B cell (primary cell): ENCODE data around the gene ESD. TPM values are rescaled to one million over a fixed set of nuclear protein-coding genes. Genes with fewer than 3 reads are reported as not detected.

Experiments
- ATAC-seq: fragments of 200-7000 bp; cut with Tn5 transposase; one replicate; pipeline ENCODE4 v1.10.0; 2021; ENCODE audit warnings: low read depth, mild to moderate bottlenecking, moderate number of reproducible peaks, moderate library complexity
- CTCF ChIA-PET: fragments of 350-600 bp; sonication (Branson Sonifier 250); formaldehyde crosslinking; loops from one replicate; lab custom pipeline; 2021; ENCODE audit warnings: antibody characterized with exemption, inconsistent platforms; lab: Charles Lee
- POLR2A ChIA-PET: fragments of 350-600 bp; sonication (Branson Sonifier 250); formaldehyde crosslinking; loops from one replicate; lab custom pipeline; 2021; ENCODE audit warnings: antibody characterized with exemption; lab: Charles Lee
- DNase-seq: peaks from one replicate; pipeline ENCODE4 v3.0.0; 2013
- H2AFZ ChIP-seq: 2 replicates; pipeline ENCODE4 v1.6.1; 2012; ENCODE audit warnings: mild to moderate bottlenecking, low read depth, low read length; ENCODE audit not compliant: insufficient read depth, poor library complexity, severe bottlenecking
- H3K27ac ChIP-seq, 2 donors: 1 replicate in 1 of 2; 2 replicates in 1 of 2; pipeline ENCODE4 v1.5.1; 2012 to 2013; ENCODE audit warnings: low read length in 2 of 2, mild to moderate bottlenecking in 2 of 2, moderate library complexity in 1 of 2
- H3K27me3 ChIP-seq, 4 experiments: fragments of 200-600 bp in 1 of 4; sonication (generic) in 1 of 4; replicated peaks in 1 of 4; 1 replicate in 2 of 4; 2 replicates in 2 of 4; pipeline versions ENCODE4 v1.6.1 to v1.7.0; 2013 to 2016; ENCODE audit warnings: low read length in 3 of 4, mild to moderate bottlenecking in 2 of 4, mixed read lengths in 1 of 4, moderate library complexity in 1 of 4; ENCODE audit not compliant: insufficient read depth in 4 of 4, control insufficient read depth in 3 of 4; ENCODE audit errors: control extremely low read depth in 1 of 4
- H3K36me3 ChIP-seq, 2 experiments: replicated peaks in 1 of 2; 1 replicate in 1 of 2; 2 replicates in 1 of 2; pipeline versions ENCODE4 v1.6.1 to v1.7.1; 2013; ENCODE audit warnings: low read length in 1 of 2; ENCODE audit not compliant: insufficient read depth in 2 of 2, control insufficient read depth in 1 of 2; ENCODE audit errors: control extremely low read depth in 1 of 2, extremely low read depth in 1 of 2
- H3K4me1 ChIP-seq, 2 donors: fragments of 200-600 bp in 1 of 2; sonication (generic) in 1 of 2; 1 replicate in 1 of 2; 2 replicates in 1 of 2; pipeline versions ENCODE4 v1.5.1 to v1.6.1; 2013 to 2017; ENCODE audit warnings: low read length in 2 of 2; ENCODE audit not compliant: control insufficient read depth in 2 of 2, insufficient read depth in 2 of 2
- H3K4me2 ChIP-seq: replicated peaks from 2 replicates; pipeline ENCODE3; 2012; ENCODE audit warnings: mild to moderate bottlenecking, low read depth, low read length; ENCODE audit not compliant: poor library complexity, severe bottlenecking
- H3K4me3 ChIP-seq, 5 experiments: fragments of 200-600 bp in 1 of 5; sonication (generic) in 1 of 5; 1 replicate in 3 of 5; 2 replicates in 2 of 5; pipeline versions ENCODE4 v1.5.1 to v1.7.0; 2011 to 2016; ENCODE audit warnings: low read length in 4 of 5, mild to moderate bottlenecking in 4 of 5, low read depth in 2 of 5, control low read depth in 1 of 5, moderate library complexity in 1 of 5; ENCODE audit not compliant: insufficient read depth in 1 of 5; ENCODE audit errors: control extremely low read depth in 1 of 5, extremely low read depth in 1 of 5
- H3K79me2 ChIP-seq: fragments of 200-600 bp; sonication (generic); one replicate; pipeline ENCODE4 v1.6.0; 2016; ENCODE audit warnings: low read length; ENCODE audit not compliant: control insufficient read depth, insufficient read depth
- H3K9ac ChIP-seq: fragments of 200-600 bp; sonication (generic); 2 replicates; pipeline ENCODE4 v1.6.1; 2017; ENCODE audit warnings: mild to moderate bottlenecking, low read length, moderate library complexity
- H3K9me3 ChIP-seq, 3 donors: one replicate each; pipeline versions ENCODE4 v1.6.1 to v1.7.1; 2013; ENCODE audit warnings: low read length in 2 of 3; ENCODE audit not compliant: control insufficient read depth in 2 of 3, insufficient read depth in 1 of 3; ENCODE audit errors: control extremely low read depth in 1 of 3
- H4K20me1 ChIP-seq: 2 replicates; pipeline ENCODE4 v1.6.0; 2012; ENCODE audit warnings: mild to moderate bottlenecking, low read length; ENCODE audit not compliant: insufficient read depth, control insufficient read depth, poor library complexity, severe bottlenecking
- H3K27ac Mint-ChIP-seq: one replicate; pipeline ENCODE4 v1.8.0; 2021; ENCODE audit warnings: mixed read lengths
- H3K27me3 Mint-ChIP-seq: one replicate; pipeline ENCODE4 v1.8.0; 2021; ENCODE audit warnings: mixed read lengths
- H3K4me1 Mint-ChIP-seq: one replicate; pipeline ENCODE4 v1.8.0; 2021; ENCODE audit warnings: mixed read lengths
- H3K4me3 Mint-ChIP-seq: one replicate; pipeline ENCODE4 v1.8.0; 2021; ENCODE audit warnings: mixed read lengths
- H3K9me3 Mint-ChIP-seq: one replicate; pipeline ENCODE4 v1.8.0; 2022; ENCODE audit warnings: mixed read lengths; ENCODE audit not compliant: insufficient read depth
- CTCF ChIP-seq: fragments of 200-600 bp; IDR thresholded peaks from one replicate; pipeline ENCODE4 v1.8.0; 2022; ENCODE audit warnings: antibody characterized with exemption, mild to moderate bottlenecking
- EZH2 ChIP-seq: IDR thresholded peaks from 2 replicates; pipeline ENCODE4 v1.6.1; 2012; ENCODE audit warnings: borderline replicate concordance, low read depth, mild to moderate bottlenecking, moderate library complexity, low read length; ENCODE audit not compliant: insufficient read depth, poor library complexity, severe bottlenecking
- WGBS: methylation state at CpG from one replicate; pipeline ENCODE4 v1.1.5; 2013; ENCODE audit warnings: missing lambda C conversion rate; ENCODE audit not compliant: insufficient coverage; 5-methylcytosine and 5-hydroxymethylcytosine counted together
- intact Hi-C: fragments of 100-400 bp; cut with micrococcal nuclease; formaldehyde crosslinking; loops from one replicate; pipeline ENCODE4 v1.10.0; 2022
- polyA plus RNA-seq: library from polyadenylated mRNA; depleted of rRNA; stranded (reverse); fragments of >200 nt; gene quantifications from 2 replicates; pipeline ENCODE4 v1.2.3, GENCODE V29; 2012
- total RNA-seq, 2 donors: library from RNA; stranded (reverse); fragments of 120-200 nt in 1 of 2; gene quantifications; 1 replicate in 1 of 2; 2 replicates in 1 of 2; pipeline versions ENCODE4 v1.2.3 to v1.2.4, GENCODE V29; 2013 to 2022

The ESD gene
- total and polyA plus RNA-seq, 2 donors (not counting 1 experiment from before 2014, with no cell fraction given) = 29.9 to 52.9 TPM

GRCh38 chr13:46745706-46746105, 51.3 kb downstream of the ESD start:
- no peak overlapping the region for H3K4me3 ChIP-seq
- TF ChIP-seq CTCF = no peak
- TF ChIP-seq EZH2 = no peak
- H3K9ac ChIP-seq = no peak overlapping the region
- peaks cover 1% of the 10 kb centered on the region for H3K4me1 Mint-ChIP-seq
- H3K79me2 ChIP-seq = no peaks in the 10 kb centered on the region
- no peak overlapping the region for H3K27ac Mint-ChIP-seq
- ChIA-PET POLR2A (no interaction called here), CTCF (interaction anchor here (1.5 kb wide), 1 partner anchor 25 kb away, joined by 4 read pairs; no protein-coding TSS in a partner anchor)
- no peak overlapping the region for H3K27ac ChIP-seq
- no peaks in the 10 kb centered on the region for H3K27me3 ChIP-seq
- H3K27me3 Mint-ChIP-seq = no peaks in the 10 kb centered on the region
- no peaks in the 10 kb centered on the region for H4K20me1 ChIP-seq
- 7% methylated on average over 1 of the region's 4 CpGs for WGBS
- H3K4me1 ChIP-seq = no peaks in the 10 kb centered on the region
- H2AFZ ChIP-seq = no peak overlapping the region
- H3K9me3 ChIP-seq = no peaks in the 10 kb centered on the region
- intact Hi-C loops = no loop called here
- no peak for ATAC-seq
- H3K4me2 ChIP-seq = no peak overlapping the region
- H3K36me3 ChIP-seq = peaks cover 0 to 63% of the 10 kb centered on the region in 2 experiments
- no peak for DNase-seq
- H3K9me3 Mint-ChIP-seq = no peaks in the 10 kb centered on the region
- no peak overlapping the region for H3K4me3 Mint-ChIP-seq

- no peak overlapping the region for H3K4me2 ChIP-seq
- no peak overlapping the region for H3K4me3 ChIP-seq
- peaks cover 0 to 63% of the 10 kb centered on the region in 2 experiments for H3K36me3 ChIP-seq
- intact Hi-C loops = no loop called here
- Mint-ChIP-seq H3K4me3 (no peak overlapping the region), H3K9me3 (no peaks in the 10 kb centered on the region), H3K27me3 (no peaks in the 10 kb centered on the region), H3K27ac (no peak overlapping the region), H3K4me1 (no peaks in the 10 kb centered on the region)
- ChIA-PET POLR2A (no interaction called here), CTCF (interaction anchor here (1.1 to 1.5 kb wide), 2 partner anchors 20 to 24 kb away, joined by 3 to 4 read pairs; no protein-coding TSS in a partner anchor)
- H3K4me1 ChIP-seq = no peaks in the 10 kb centered on the region
- no peaks in the 10 kb centered on the region for H3K9me3 ChIP-seq
- H4K20me1 ChIP-seq = no peaks in the 10 kb centered on the region
- H3K27me3 ChIP-seq = no peaks in the 10 kb centered on the region
- no peak overlapping the region for H3K27ac ChIP-seq
- 99% methylated on average over 4 of the region's 4 CpGs for WGBS
- TF ChIP-seq EZH2 (no peak), CTCF (no peak)
- H3K79me2 ChIP-seq = no peaks in the 10 kb centered on the region
- ATAC-seq (no peak), DNase-seq (no peak)
- H3K9ac ChIP-seq = no peak overlapping the region
- H2AFZ ChIP-seq = no peak overlapping the region
Measured at GRCh38 chr13:46745062-46745461, 51.9 kb downstream of the ESD start.
